HCT116 (cell line): ENCODE measurements around the gene MUC3A. TPM values are rescaled to one million over a fixed set of nuclear protein-coding genes. Genes with fewer than 3 reads are reported as not detected.

ENCODE experiments used
- ATAC-seq: fragments of 200-7000 bp; cut with Tn5 transposase; 2 replicates; pipeline ENCODE4 v1.9.1; 2020; ENCODE audit warnings: mild to moderate bottlenecking, moderate library complexity
- BruUV-seq: library from RNA; stranded (reverse); fragments of 400-500 nt; replicated peaks from 2 replicates; lab custom pipeline; 2021; lab: Mats Ljungman, UMichigan
- CTCF ChIA-PET: fragments of 300-600 bp; sonication (Branson Sonifier 250); formaldehyde crosslinking; loops from one replicate; lab custom pipeline; 2021; ENCODE audit warnings: antibody characterized with exemption; lab: Charles Lee
- POLR2A ChIA-PET: fragments of 300-600, 350-600 bp; sonication (Branson Sonifier 250); formaldehyde crosslinking; loops from one replicate; lab custom pipeline; 2021; ENCODE audit warnings: antibody characterized with exemption; lab: Charles Lee
- RAD21 ChIA-PET, 2 experiments: fragments of 300-600 bp; sonication (Branson Sonifier 250); formaldehyde crosslinking; loops; one replicate each; lab custom pipeline; 2023; ENCODE audit warnings: low total read pairs in 2 of 2; ENCODE audit not compliant: uncharacterized antibody in 2 of 2, unreplicated experiment in 2 of 2, low non-redundant PET in 1 of 2; lab: Charles Lee
- DNase-seq: peaks from one replicate; pipeline ENCODE4 v3.0.0-alpha.2; 2010; ENCODE audit warnings: low read depth, low spot score
- H2AFZ ChIP-seq: fragments of 200-600 bp; shearing (Covaris generic), sonication (generic); 2 replicates; pipeline ENCODE4 v1.6.1; 2017; ENCODE audit warnings: low read depth, mixed run types, mixed read lengths, antibody characterized with exemption, low read length; ENCODE audit not compliant: poor library complexity, severe bottlenecking
- H3K27ac ChIP-seq: 2 replicates; pipeline ENCODE4 v1.5.1; 2012; ENCODE audit warnings: low read depth, low read length
- H3K27me3 ChIP-seq: fragments of 200-600 bp; sonication (generic); 2 replicates; pipeline ENCODE4 v1.6.1; 2016; ENCODE audit warnings: mixed run types, low read length, mixed read lengths; ENCODE audit not compliant: insufficient read depth
- H3K36me3 ChIP-seq, 2 experiments: fragments of 200-500 bp in 1 of 2; fragments of 200-600 bp in 1 of 2; sonication (Bioruptor generic) in 1 of 2; sonication (generic) in 1 of 2; 2 replicates each; pipeline versions ENCODE4 v1.5.1 to v1.6.1; 2014 to 2016; ENCODE audit warnings: low read length in 2 of 2, inconsistent platforms in 1 of 2, mixed read lengths in 1 of 2, mixed run types in 1 of 2; ENCODE audit not compliant: insufficient read depth in 2 of 2, control insufficient read depth in 1 of 2
- H3K4me1 ChIP-seq, 2 experiments: fragments of 200-600 bp in 1 of 2; sonication (generic) in 1 of 2; 2 replicates each; pipeline versions ENCODE4 v1.5.1 to v1.6.1; 2012 to 2017; ENCODE audit warnings: low read length in 2 of 2, inconsistent platforms in 1 of 2, mild to moderate bottlenecking in 1 of 2, mixed read lengths in 1 of 2, mixed run types in 1 of 2, moderate library complexity in 1 of 2; ENCODE audit not compliant: insufficient read depth in 2 of 2, control insufficient read depth in 1 of 2
- H3K4me2 ChIP-seq: fragments of 200-600 bp; sonication (generic); 2 replicates; pipeline ENCODE4 v1.6.1; 2017; ENCODE audit warnings: mixed run types, low read length, mixed read lengths
- H3K4me3 ChIP-seq, 2 experiments: fragments of 200-600 bp in 1 of 2; sonication (generic) in 1 of 2; replicated peaks in 1 of 2; 2 replicates each; pipeline ENCODE4 v1.5.1; 2011 to 2016; ENCODE audit warnings: low read length in 2 of 2, control low read depth in 1 of 2, low read depth in 1 of 2, mild to moderate bottlenecking in 1 of 2, mixed read lengths in 1 of 2, mixed run types in 1 of 2
- H3K79me2 ChIP-seq: fragments of 200-600 bp; sonication (generic); 2 replicates; pipeline ENCODE4 v1.6.1; 2017; ENCODE audit warnings: mild to moderate bottlenecking, mixed run types, low read length, moderate library complexity, mixed read lengths; ENCODE audit not compliant: insufficient read depth
- H3K9ac ChIP-seq: fragments of 200-600 bp; sonication (generic); 2 replicates; pipeline ENCODE4 v1.6.1; 2016; ENCODE audit warnings: low read length, mixed read lengths
- H3K9me2 ChIP-seq: fragments of 200-600 bp; sonication (generic), shearing (Covaris generic); 2 replicates; pipeline ENCODE4 v1.6.1; 2017; ENCODE audit warnings: mixed run types, mild to moderate bottlenecking, moderate library complexity; ENCODE audit not compliant: insufficient read depth
- H3K9me3 ChIP-seq, 2 experiments: fragments of 200-500 bp in 1 of 2; fragments of 200-600 bp in 1 of 2; sonication (Bioruptor generic) in 1 of 2; sonication (generic) in 1 of 2; 2 replicates each; pipeline ENCODE4 v1.6.1; 2014 to 2017; ENCODE audit warnings: low read length in 2 of 2, mixed read lengths in 2 of 2, inconsistent platforms in 1 of 2, low read depth in 1 of 2, mild to moderate bottlenecking in 1 of 2, mixed run types in 1 of 2, moderate library complexity in 1 of 2; ENCODE audit not compliant: control insufficient read depth in 1 of 2, insufficient read depth in 1 of 2
- H4K20me1 ChIP-seq: fragments of 200-600 bp; sonication (generic), shearing (Covaris generic); 2 replicates; pipeline ENCODE4 v1.6.1; 2017; ENCODE audit warnings: mixed run types, mild to moderate bottlenecking, moderate library complexity; ENCODE audit not compliant: insufficient read depth
- CBX3 ChIP-seq: IDR thresholded peaks from 2 replicates; pipeline ENCODE4 v1.6.1; 2012; ENCODE audit warnings: low read depth
- CEBPB ChIP-seq: IDR thresholded peaks from 2 replicates; pipeline ENCODE4 v1.6.1; 2012; ENCODE audit warnings: low read depth
- ELF1 ChIP-seq: IDR thresholded peaks from 2 replicates; pipeline ENCODE4 v1.6.1; 2012; ENCODE audit warnings: low read depth, borderline replicate concordance
- EZH2phosphoT487 ChIP-seq: fragments of 200-600 bp; IDR thresholded peaks from 2 replicates; pipeline ENCODE4 v1.6.1; 2018; ENCODE audit warnings: antibody characterized with exemption, borderline replicate concordance
- FOSL1 ChIP-seq: IDR thresholded peaks from 2 replicates; pipeline ENCODE4 v1.6.1; 2012; ENCODE audit warnings: low read depth
- JUND ChIP-seq: IDR thresholded peaks from 2 replicates; pipeline ENCODE4 v1.6.1; 2012
- POLR2A ChIP-seq: IDR thresholded peaks from 2 replicates; pipeline ENCODE4 v1.7.0; 2011; ENCODE audit warnings: borderline replicate concordance; ENCODE audit not compliant: insufficient read depth, insufficient read length; ENCODE audit errors: extremely low read depth
- POLR2AphosphoS5 ChIP-seq: IDR thresholded peaks from 2 replicates; pipeline ENCODE4 v1.6.1; 2011; ENCODE audit warnings: mild to moderate bottlenecking, low read depth, low read length, moderate library complexity
- RAD21 ChIP-seq: IDR thresholded peaks from 2 replicates; pipeline ENCODE4 v1.6.1; 2012; ENCODE audit warnings: low read depth, mild to moderate bottlenecking
- SIN3A ChIP-seq: IDR thresholded peaks from 2 replicates; pipeline ENCODE4 v1.6.1; 2012; ENCODE audit warnings: low read depth
- SP1 ChIP-seq: IDR thresholded peaks from 2 replicates; pipeline ENCODE4 v1.6.1; 2012; ENCODE audit warnings: low read depth
- YY1 ChIP-seq: IDR thresholded peaks from 2 replicates; pipeline ENCODE4 v1.6.1; 2011; ENCODE audit warnings: low read length, low read depth, moderate library complexity, mild to moderate bottlenecking; ENCODE audit not compliant: insufficient replicate concordance; ENCODE audit errors: extremely low read depth
- ZNF274 ChIP-seq: fragments of 200-500 bp; sonication (Bioruptor generic); IDR thresholded peaks from 2 replicates; pipeline ENCODE4 v1.6.1; 2014; ENCODE audit warnings: mild to moderate bottlenecking, low read depth, low read length, inconsistent platforms
- intact Hi-C: fragments of 100-400 bp; cut with micrococcal nuclease; formaldehyde crosslinking; loops from 2 replicates; pipeline ENCODE4 v1.10.0; 2022
- total RNA-seq: library from RNA; stranded (reverse); gene quantifications from one replicate; pipeline ENCODE4 v1.2.1, GENCODE V29; 2021; ENCODE audit not compliant: unreplicated experiment
- TF ChIP-seq, protein P1 (sequence below): IDR thresholded peaks from 2 replicates; pipeline ENCODE4 v1.6.1; 2011; ENCODE audit warnings: mild to moderate bottlenecking, low read length, moderate library complexity; ENCODE audit not compliant: insufficient replicate concordance; ENCODE audit errors: extremely low read depth
- TF ChIP-seq, protein P2 (sequence below), 3 experiments: fragments of 200-600 bp in 1 of 3; sonication (generic) in 1 of 3; IDR thresholded peaks in 2 of 3; conservative IDR thresholded peaks in 1 of 3; 2 replicates each; pipeline ENCODE4 v1.5.1; 2012 to 2017; ENCODE audit warnings: low read depth in 2 of 3, low read length in 2 of 3, antibody characterized with exemption in 1 of 3, borderline replicate concordance in 1 of 3, control low read depth in 1 of 3, mild to moderate bottlenecking in 1 of 3, mixed read lengths in 1 of 3, mixed run types in 1 of 3, moderate library complexity in 1 of 3; ENCODE audit not compliant: insufficient read depth in 1 of 3
- TF ChIP-seq, protein P3 (sequence below): IDR thresholded peaks from 2 replicates; pipeline ENCODE4 v1.6.1; 2012

MUC3A gene
- total RNA-seq, 1 experiment from 2014 or later = 30.8 TPM

DNA sequence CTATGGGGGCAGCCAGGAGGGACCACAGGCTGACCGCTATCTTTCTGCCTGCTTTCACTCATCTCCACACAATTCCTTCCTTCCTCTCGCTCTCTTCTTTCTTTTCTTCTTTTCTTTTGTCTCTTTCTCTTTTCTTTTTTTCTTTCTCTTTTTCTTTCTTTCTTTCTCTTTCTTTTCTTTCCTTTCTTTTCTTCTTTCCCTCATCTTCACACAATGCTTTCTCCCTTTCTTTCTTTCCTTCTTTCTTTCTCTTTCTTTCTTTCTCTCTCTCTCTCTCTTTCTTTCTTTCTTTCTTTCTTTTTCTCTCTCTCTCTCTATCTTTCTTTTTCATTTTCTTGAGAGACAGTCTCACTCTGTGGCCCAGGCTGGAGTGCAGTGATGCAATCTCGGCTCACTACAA, 13.2 kb downstream of the MUC3A start:
- H3K9me2 ChIP-seq = no peaks in the 10 kb centered on the region
- H3K4me1 ChIP-seq = peaks cover 6 to 23% of the 10 kb centered on the region in 2 experiments; a peak in 3 of 4 replicates
- no peak overlapping the region for H3K9ac ChIP-seq
- no peaks in the 10 kb centered on the region for H3K79me2 ChIP-seq
- DNase-seq (no peak), ATAC-seq (no peak)
- BruUV-seq = no TSS peak
- peaks cover 47% of the 10 kb centered on the region for H3K27me3 ChIP-seq
- RAD21 ChIA-PET = no interaction called here
- H2AFZ ChIP-seq = no peak overlapping the region
- TF ChIP-seq, protein P1, sequence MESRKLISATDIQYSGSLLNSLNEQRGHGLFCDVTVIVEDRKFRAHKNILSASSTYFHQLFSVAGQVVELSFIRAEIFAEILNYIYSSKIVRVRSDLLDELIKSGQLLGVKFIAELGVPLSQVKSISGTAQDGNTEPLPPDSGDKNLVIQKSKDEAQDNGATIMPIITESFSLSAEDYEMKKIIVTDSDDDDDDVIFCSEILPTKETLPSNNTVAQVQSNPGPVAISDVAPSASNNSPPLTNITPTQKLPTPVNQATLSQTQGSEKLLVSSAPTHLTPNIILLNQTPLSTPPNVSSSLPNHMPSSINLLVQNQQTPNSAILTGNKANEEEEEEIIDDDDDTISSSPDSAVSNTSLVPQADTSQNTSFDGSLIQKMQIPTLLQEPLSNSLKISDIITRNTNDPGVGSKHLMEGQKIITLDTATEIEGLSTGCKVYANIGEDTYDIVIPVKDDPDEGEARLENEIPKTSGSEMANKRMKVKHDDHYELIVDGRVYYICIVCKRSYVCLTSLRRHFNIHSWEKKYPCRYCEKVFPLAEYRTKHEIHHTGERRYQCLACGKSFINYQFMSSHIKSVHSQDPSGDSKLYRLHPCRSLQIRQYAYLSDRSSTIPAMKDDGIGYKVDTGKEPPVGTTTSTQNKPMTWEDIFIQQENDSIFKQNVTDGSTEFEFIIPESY = no peak
- TF ChIP-seq FOSL1 = no peak
- TF ChIP-seq ELF1 = no peak
- TF ChIP-seq POLR2A = no peak
- TF ChIP-seq CBX3 = no peak
- TF ChIP-seq YY1 = no peak
- TF ChIP-seq JUND = no peak
- TF ChIP-seq SIN3A = no peak
- TF ChIP-seq SP1 = no peak
- TF ChIP-seq CEBPB = no peak
- no peak for TF ChIP-seq RAD21
- no peak for TF ChIP-seq EZH2phosphoT487
- TF ChIP-seq POLR2AphosphoS5 = no peak
- no peak for TF ChIP-seq ZNF274
- TF ChIP-seq, protein P2, sequence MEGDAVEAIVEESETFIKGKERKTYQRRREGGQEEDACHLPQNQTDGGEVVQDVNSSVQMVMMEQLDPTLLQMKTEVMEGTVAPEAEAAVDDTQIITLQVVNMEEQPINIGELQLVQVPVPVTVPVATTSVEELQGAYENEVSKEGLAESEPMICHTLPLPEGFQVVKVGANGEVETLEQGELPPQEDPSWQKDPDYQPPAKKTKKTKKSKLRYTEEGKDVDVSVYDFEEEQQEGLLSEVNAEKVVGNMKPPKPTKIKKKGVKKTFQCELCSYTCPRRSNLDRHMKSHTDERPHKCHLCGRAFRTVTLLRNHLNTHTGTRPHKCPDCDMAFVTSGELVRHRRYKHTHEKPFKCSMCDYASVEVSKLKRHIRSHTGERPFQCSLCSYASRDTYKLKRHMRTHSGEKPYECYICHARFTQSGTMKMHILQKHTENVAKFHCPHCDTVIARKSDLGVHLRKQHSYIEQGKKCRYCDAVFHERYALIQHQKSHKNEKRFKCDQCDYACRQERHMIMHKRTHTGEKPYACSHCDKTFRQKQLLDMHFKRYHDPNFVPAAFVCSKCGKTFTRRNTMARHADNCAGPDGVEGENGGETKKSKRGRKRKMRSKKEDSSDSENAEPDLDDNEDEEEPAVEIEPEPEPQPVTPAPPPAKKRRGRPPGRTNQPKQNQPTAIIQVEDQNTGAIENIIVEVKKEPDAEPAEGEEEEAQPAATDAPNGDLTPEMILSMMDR (IDR thresholded peaks at IDR 0.05 in 2 of 3, conservative IDR thresholded peaks at IDR 0.05 in 1 of 3; ENCODE audit: borderline replicate concordance in 1 of 3, insufficient read depth in 1 of 3, low read depth in 2 of 3, low read length in 2 of 3) = no peak
- TF ChIP-seq, protein P3, sequence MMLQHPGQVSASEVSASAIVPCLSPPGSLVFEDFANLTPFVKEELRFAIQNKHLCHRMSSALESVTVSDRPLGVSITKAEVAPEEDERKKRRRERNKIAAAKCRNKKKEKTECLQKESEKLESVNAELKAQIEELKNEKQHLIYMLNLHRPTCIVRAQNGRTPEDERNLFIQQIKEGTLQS = no peak
- H3K27ac ChIP-seq = no peak overlapping the region
- H3K36me3 ChIP-seq = no peaks in the 10 kb centered on the region
- intact Hi-C loops = loop anchor here (10.0 kb wide), 1 partner anchor 232 kb away; no protein-coding TSS in a partner anchor
- H3K4me2 ChIP-seq = no peak overlapping the region
- H3K4me3 ChIP-seq = no peak overlapping the region
- H4K20me1 ChIP-seq = no peaks in the 10 kb centered on the region
- POLR2A ChIA-PET = no interaction called here
- no peaks in the 10 kb centered on the region for H3K9me3 ChIP-seq
- CTCF ChIA-PET = no interaction called here
